ENCODE results near the gene ADAM22.

DNA sequence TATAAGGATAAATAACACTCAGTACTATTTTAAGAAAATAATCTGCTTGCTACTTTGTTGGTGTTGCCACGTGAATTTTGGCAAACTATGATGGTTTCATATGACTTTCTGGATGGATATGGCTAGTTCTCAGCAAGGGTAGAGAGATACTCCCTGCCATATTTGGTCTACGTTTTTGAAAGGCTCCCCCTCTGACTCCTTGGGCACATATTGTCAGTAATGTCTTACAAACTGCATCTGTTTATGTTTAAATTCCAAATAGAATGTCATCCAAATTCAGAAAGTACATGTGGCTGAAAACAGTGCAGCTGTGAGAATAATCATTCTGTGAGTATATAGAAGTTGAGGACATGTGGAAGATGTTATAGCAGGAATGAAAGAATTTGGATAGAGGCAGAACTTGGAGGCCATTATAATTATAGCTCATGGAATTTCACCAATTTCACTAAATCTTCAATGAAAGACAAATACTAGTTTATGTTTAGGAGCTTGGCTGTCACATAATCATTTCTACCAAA lies 178.0 kb downstream of the ADAM22 start:
- TF ChIP-seq, protein P1, sequence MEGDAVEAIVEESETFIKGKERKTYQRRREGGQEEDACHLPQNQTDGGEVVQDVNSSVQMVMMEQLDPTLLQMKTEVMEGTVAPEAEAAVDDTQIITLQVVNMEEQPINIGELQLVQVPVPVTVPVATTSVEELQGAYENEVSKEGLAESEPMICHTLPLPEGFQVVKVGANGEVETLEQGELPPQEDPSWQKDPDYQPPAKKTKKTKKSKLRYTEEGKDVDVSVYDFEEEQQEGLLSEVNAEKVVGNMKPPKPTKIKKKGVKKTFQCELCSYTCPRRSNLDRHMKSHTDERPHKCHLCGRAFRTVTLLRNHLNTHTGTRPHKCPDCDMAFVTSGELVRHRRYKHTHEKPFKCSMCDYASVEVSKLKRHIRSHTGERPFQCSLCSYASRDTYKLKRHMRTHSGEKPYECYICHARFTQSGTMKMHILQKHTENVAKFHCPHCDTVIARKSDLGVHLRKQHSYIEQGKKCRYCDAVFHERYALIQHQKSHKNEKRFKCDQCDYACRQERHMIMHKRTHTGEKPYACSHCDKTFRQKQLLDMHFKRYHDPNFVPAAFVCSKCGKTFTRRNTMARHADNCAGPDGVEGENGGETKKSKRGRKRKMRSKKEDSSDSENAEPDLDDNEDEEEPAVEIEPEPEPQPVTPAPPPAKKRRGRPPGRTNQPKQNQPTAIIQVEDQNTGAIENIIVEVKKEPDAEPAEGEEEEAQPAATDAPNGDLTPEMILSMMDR (IDR thresholded peaks at IDR 0.05): no peak
- no peak for TF ChIP-seq POLR2A (IDR thresholded peaks at IDR 0.05)
